ENCODE measurements around the gene TRIM50.

DNA sequence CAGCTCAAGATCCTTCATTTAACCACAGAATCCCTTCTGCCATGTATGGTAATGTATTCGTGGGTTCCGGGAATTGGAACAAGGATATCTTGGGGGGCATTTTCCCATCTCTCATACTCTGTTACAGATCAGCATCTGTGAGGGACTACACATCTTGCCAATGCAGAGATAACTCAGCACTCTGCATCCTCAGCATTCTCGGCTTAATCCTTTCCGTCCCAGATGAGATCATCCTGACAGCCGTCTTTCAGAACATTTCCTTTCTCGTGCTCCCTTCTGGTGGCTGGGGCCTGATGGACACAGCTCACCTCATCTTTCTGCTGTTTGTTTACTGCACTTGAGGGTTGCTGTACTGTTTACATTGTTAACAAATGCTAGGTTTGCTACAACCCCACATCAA lies 25.4 kb upstream of the TRIM50 start:
- TF ChIP-seq, protein P1, sequence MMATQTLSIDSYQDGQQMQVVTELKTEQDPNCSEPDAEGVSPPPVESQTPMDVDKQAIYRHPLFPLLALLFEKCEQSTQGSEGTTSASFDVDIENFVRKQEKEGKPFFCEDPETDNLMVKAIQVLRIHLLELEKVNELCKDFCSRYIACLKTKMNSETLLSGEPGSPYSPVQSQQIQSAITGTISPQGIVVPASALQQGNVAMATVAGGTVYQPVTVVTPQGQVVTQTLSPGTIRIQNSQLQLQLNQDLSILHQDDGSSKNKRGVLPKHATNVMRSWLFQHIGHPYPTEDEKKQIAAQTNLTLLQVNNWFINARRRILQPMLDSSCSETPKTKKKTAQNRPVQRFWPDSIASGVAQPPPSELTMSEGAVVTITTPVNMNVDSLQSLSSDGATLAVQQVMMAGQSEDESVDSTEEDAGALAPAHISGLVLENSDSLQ (IDR thresholded peaks at IDR 0.05) = no peak
- no peak for TF ChIP-seq TARDBP (IDR thresholded peaks at IDR 0.05)
